Measurements from ENCODE around the gene JUNB. TPM values are rescaled to one million over a fixed set of nuclear protein-coding genes. Genes with fewer than 3 reads are reported as not detected.

The JUNB gene
- total and polyA plus RNA-seq, 5 donors from 2014 or later = 582 to 2,802 (median 812) TPM

GRCh38 chr19:12792051-12792852 lies 966 bp downstream of the JUNB start:
- Mint-ChIP-seq H3K9me3 (peaks cover 0 to 14% (median 0%) of the 10 kb centered on the region in 7 donors), H3K27me3 (peaks cover 27% of the 10 kb centered on the region), H3K4me3 (peak overlapping the region; percentile 95 to 100 (median 97)), H3K36me3 (no peaks in the 10 kb centered on the region), H3K4me1 (peaks cover 9 to 47% (median 33%) of the 10 kb centered on the region in 4 donors), H3K27ac (peak overlapping the region; percentile 97 to 100 (median 98))
- Histone ChIP-seq H3K27ac (ENCODE audit: insufficient read depth, low read length, poor library complexity, severe bottlenecking) (peak overlapping the region; percentile 100), H3K4me3 (ENCODE audit: low read depth, low read length) (peak overlapping the region; percentile 88), H3K9me3 (ENCODE audit: control insufficient read depth in 2 of 2, low read length in 2 of 2) (no peaks in the 10 kb centered on the region), H3K36me3 (ENCODE audit: control insufficient read depth, insufficient read depth, low read length) (no peaks in the 10 kb centered on the region), H3K27me3 (ENCODE audit: control insufficient read depth, insufficient read depth, low read length) (no peaks in the 10 kb centered on the region), H3K4me1 (ENCODE audit: control insufficient read depth, insufficient read depth, low read length, poor library complexity, severe bottlenecking) (peaks cover 56% of the 10 kb centered on the region)
- DNase-seq (peak; percentile 59 to 91 (median 77)), ATAC-seq (ENCODE audit: low read depth in 2 of 2) (no peak)

- H3K4me1 ChIP-seq (ENCODE audit: control insufficient read depth, insufficient read depth, low read length, poor library complexity, severe bottlenecking) = peaks cover 56% of the 10 kb centered on the region
- DNase-seq (peak in 2 of 3 donors; percentile 26 to 37), ATAC-seq (ENCODE audit: low read depth in 2 of 2) (no peak)
- Mint-ChIP-seq H3K4me3 (peak overlapping the region; percentile 95 to 100 (median 97)), H3K27me3 (peaks cover 27% of the 10 kb centered on the region), H3K4me1 (peaks cover 9 to 47% (median 33%) of the 10 kb centered on the region in 4 donors), H3K36me3 (no peaks in the 10 kb centered on the region), H3K27ac (peak overlapping the region; percentile 97 to 100 (median 98)), H3K9me3 (peaks cover 0 to 14% (median 0%) of the 10 kb centered on the region in 7 donors)
- H3K27ac ChIP-seq (ENCODE audit: insufficient read depth, low read length, poor library complexity, severe bottlenecking) = peak overlapping the region; percentile 100
- H3K9me3 ChIP-seq (ENCODE audit: control insufficient read depth in 2 of 2, low read length in 2 of 2) = no peaks in the 10 kb centered on the region
- H3K36me3 ChIP-seq (ENCODE audit: control insufficient read depth, insufficient read depth, low read length) = no peaks in the 10 kb centered on the region
- peak overlapping the region; percentile 88 for H3K4me3 ChIP-seq (ENCODE audit: low read depth, low read length)
- no peaks in the 10 kb centered on the region for H3K27me3 ChIP-seq (ENCODE audit: control insufficient read depth, insufficient read depth, low read length)
Measured at GRCh38 chr19:12792853-12793289, 1.6 kb downstream of the JUNB start.

- peaks cover 0 to 14% (median 0%) of the 10 kb centered on the region in 7 donors for H3K9me3 Mint-ChIP-seq
Measured at GRCh38 chr19:12793290-12794195, 2.3 kb downstream of the JUNB start.

GRCh38 chr19:12794196-12794941 lies 3.1 kb downstream of the JUNB start:
- Histone ChIP-seq H3K4me3 (ENCODE audit: low read depth, low read length) (peak overlapping the region; percentile 80), H3K36me3 (ENCODE audit: control insufficient read depth, insufficient read depth, low read length) (no peaks in the 10 kb centered on the region), H3K27ac (ENCODE audit: insufficient read depth, low read length, poor library complexity, severe bottlenecking) (peak overlapping the region; percentile 100), H3K4me1 (ENCODE audit: control insufficient read depth, insufficient read depth, low read length, poor library complexity, severe bottlenecking) (peaks cover 44% of the 10 kb centered on the region), H3K27me3 (ENCODE audit: control insufficient read depth, insufficient read depth, low read length) (no peaks in the 10 kb centered on the region), H3K9me3 (ENCODE audit: control insufficient read depth in 2 of 2, low read length in 2 of 2) (no peaks in the 10 kb centered on the region)
- DNase-seq (peak in 1 of 3 donors; percentile 38), ATAC-seq (ENCODE audit: low read depth in 2 of 2) (no peak)
- Mint-ChIP-seq H3K9me3 (peaks cover 0 to 14% (median 0%) of the 10 kb centered on the region in 7 donors), H3K36me3 (no peaks in the 10 kb centered on the region), H3K27me3 (peaks cover 27% of the 10 kb centered on the region), H3K27ac (peak overlapping the region; percentile 93 to 95 (median 94)), H3K4me3 (peak overlapping the region; percentile 82 to 100 (median 97)), H3K4me1 (peaks cover 9 to 42% (median 24%) of the 10 kb centered on the region in 4 donors)

More at GRCh38 chr19:12793290-12794195, 2.3 kb downstream of the JUNB start:
- Histone ChIP-seq H3K36me3 (ENCODE audit: control insufficient read depth, insufficient read depth, low read length) (no peaks in the 10 kb centered on the region), H3K9me3 (ENCODE audit: control insufficient read depth in 2 of 2, low read length in 2 of 2) (no peaks in the 10 kb centered on the region), H3K4me1 (ENCODE audit: control insufficient read depth, insufficient read depth, low read length, poor library complexity, severe bottlenecking) (peaks cover 53% of the 10 kb centered on the region), H3K27me3 (ENCODE audit: control insufficient read depth, insufficient read depth, low read length) (no peaks in the 10 kb centered on the region), H3K4me3 (ENCODE audit: low read depth, low read length) (peak overlapping the region; percentile 88), H3K27ac (ENCODE audit: insufficient read depth, low read length, poor library complexity, severe bottlenecking) (peak overlapping the region; percentile 100)
- H3K36me3 Mint-ChIP-seq = no peaks in the 10 kb centered on the region
- ATAC-seq (ENCODE audit: low read depth in 2 of 2) (peak; percentile 56), DNase-seq (peak; percentile 90 to 97 (median 96))
- peaks cover 27% of the 10 kb centered on the region for H3K27me3 Mint-ChIP-seq
- peak overlapping the region; percentile 97 to 100 (median 98) for H3K27ac Mint-ChIP-seq
- H3K4me1 Mint-ChIP-seq = peaks cover 9 to 47% (median 30%) of the 10 kb centered on the region in 4 donors
- H3K4me3 Mint-ChIP-seq = peak overlapping the region; percentile 95 to 100 (median 97)

- peaks cover 42% of the 10 kb centered on the region for H3K4me1 ChIP-seq (ENCODE audit: control insufficient read depth, insufficient read depth, low read length, poor library complexity, severe bottlenecking)
- no peaks in the 10 kb centered on the region for H3K36me3 ChIP-seq (ENCODE audit: control insufficient read depth, insufficient read depth, low read length)
- DNase-seq (no peak), ATAC-seq (ENCODE audit: low read depth in 2 of 2) (no peak)
- Mint-ChIP-seq H3K9me3 (peaks cover 0 to 14% (median 0%) of the 10 kb centered on the region in 7 donors), H3K4me1 (peaks cover 9 to 42% (median 27%) of the 10 kb centered on the region in 4 donors), H3K27ac (peak overlapping the region; percentile 93 to 95 (median 94)), H3K4me3 (peak overlapping the region; percentile 82 to 100 (median 97)), H3K36me3 (peaks cover 3% of the 10 kb centered on the region), H3K27me3 (peaks cover 27% of the 10 kb centered on the region)
- no peaks in the 10 kb centered on the region for H3K27me3 ChIP-seq (ENCODE audit: control insufficient read depth, insufficient read depth, low read length)
- H3K4me3 ChIP-seq (ENCODE audit: low read depth, low read length) = peak overlapping the region; percentile 80
- H3K27ac ChIP-seq (ENCODE audit: insufficient read depth, low read length, poor library complexity, severe bottlenecking) = peak overlapping the region; percentile 100
- no peaks in the 10 kb centered on the region for H3K9me3 ChIP-seq (ENCODE audit: control insufficient read depth in 2 of 2, low read length in 2 of 2)
Measured at GRCh38 chr19:12794971-12795381, 3.7 kb downstream of the JUNB start.

GRCh38 chr19:12796146-12797071 lies 5.1 kb downstream of the JUNB start:
- Mint-ChIP-seq H3K4me1 (peaks cover 9 to 43% (median 31%) of the 10 kb centered on the region in 4 donors), H3K27me3 (peaks cover 19% of the 10 kb centered on the region), H3K4me3 (peak overlapping the region; percentile 83 to 89 (median 86)), H3K36me3 (peaks cover 3% of the 10 kb centered on the region), H3K9me3 (peaks cover 0 to 11% (median 0%) of the 10 kb centered on the region in 7 donors), H3K27ac (peak overlapping the region; percentile 95 to 97 (median 95))
- ATAC-seq (ENCODE audit: low read depth in 2 of 2) = peak in 1 of 2 donors; percentile 9
- Histone ChIP-seq H3K36me3 (ENCODE audit: control insufficient read depth, insufficient read depth, low read length) (no peaks in the 10 kb centered on the region), H3K27ac (ENCODE audit: insufficient read depth, low read length, poor library complexity, severe bottlenecking) (peak overlapping the region; percentile 66), H3K4me3 (ENCODE audit: low read depth, low read length) (peak overlapping the region; percentile 59), H3K9me3 (ENCODE audit: control insufficient read depth in 2 of 2, low read length in 2 of 2) (no peaks in the 10 kb centered on the region), H3K4me1 (ENCODE audit: control insufficient read depth, insufficient read depth, low read length, poor library complexity, severe bottlenecking) (peaks cover 43% of the 10 kb centered on the region), H3K27me3 (ENCODE audit: control insufficient read depth, insufficient read depth, low read length) (no peaks in the 10 kb centered on the region)
- peak; percentile 67 to 86 (median 84) for DNase-seq

All from CD4-positive, CD25-positive, alpha-beta regulatory T cell (primary cell).